Choroid plexus epithelial cell (primary cell): Measurements from ENCODE around the gene CALM1.

Experiments used
- DNase-seq: peaks from one replicate; pipeline ENCODE4 v3.0.0-alpha.2; 2010; ENCODE audit warnings: low read depth
- H3K4me3 ChIP-seq: 2 replicates; pipeline ENCODE4 v1.5.1; 2011; ENCODE audit warnings: low read depth, mild to moderate bottlenecking, control low read depth, low read length, moderate library complexity
- CTCF ChIP-seq: conservative IDR thresholded peaks from 2 replicates; pipeline ENCODE4 v1.5.1; 2011; ENCODE audit warnings: low read depth, mild to moderate bottlenecking, control low read depth, inconsistent platforms, low read length, moderate library complexity

CALM1 gene

GRCh38 chr14:90358359-90358758 lies 38.5 kb upstream of the CALM1 start:
- TF ChIP-seq CTCF, result no peak
- no peak overlapping the region for H3K4me3 ChIP-seq
- no peak for DNase-seq

GRCh38 chr14:90361865-90362557 lies 34.8 kb upstream of the CALM1 start:
- TF ChIP-seq CTCF, result no peak
- no peak for DNase-seq
- H3K4me3 ChIP-seq, result no peak overlapping the region

- DNase-seq, result no peak
- TF ChIP-seq CTCF, result no peak
- H3K4me3 ChIP-seq, result no peak overlapping the region
Observed at GRCh38 chr14:90362558-90362896, 34.3 kb upstream of the CALM1 start.

GRCh38 chr14:90368946-90369721 lies 27.7 kb upstream of the CALM1 start:
- H3K4me3 ChIP-seq, result no peak overlapping the region
- DNase-seq, result peak; percentile 21
- TF ChIP-seq CTCF, result peak; percentile 20

GRCh38 chr14:90373887-90374286 lies 22.9 kb upstream of the CALM1 start:
- peak; percentile 52 for DNase-seq
- TF ChIP-seq CTCF, result no peak
- no peak overlapping the region for H3K4me3 ChIP-seq

- no peak for DNase-seq
- no peak for TF ChIP-seq CTCF
- no peak overlapping the region for H3K4me3 ChIP-seq
Observed at GRCh38 chr14:90374813-90375212, 22.0 kb upstream of the CALM1 start.

- no peak overlapping the region for H3K4me3 ChIP-seq
- no peak for DNase-seq
- no peak for TF ChIP-seq CTCF
Observed at GRCh38 chr14:90375934-90376333, 20.9 kb upstream of the CALM1 start.
